NB4 (cell line): Measurements from ENCODE around the gene CNST.

Experiments used
- MYC ChIP-seq: IDR thresholded peaks from 2 replicates; pipeline ENCODE4 v1.6.1; 2011; ENCODE audit warnings: low read depth, low read length
- POLR2A ChIP-seq: IDR thresholded peaks from 2 replicates; pipeline ENCODE4 v1.6.1; 2011; ENCODE audit warnings: mild to moderate bottlenecking; ENCODE audit not compliant: insufficient read length; ENCODE audit errors: extremely low read depth
- TF ChIP-seq, protein P1 (sequence below): IDR thresholded peaks from one replicate; pipeline ENCODE4 v1.5.1; 2012; ENCODE audit warnings: low read depth, low read length
- TF ChIP-seq, protein P2 (sequence below): IDR thresholded peaks from 2 replicates; pipeline ENCODE4 v1.6.1; 2011; ENCODE audit warnings: low read depth, low read length

DNA sequence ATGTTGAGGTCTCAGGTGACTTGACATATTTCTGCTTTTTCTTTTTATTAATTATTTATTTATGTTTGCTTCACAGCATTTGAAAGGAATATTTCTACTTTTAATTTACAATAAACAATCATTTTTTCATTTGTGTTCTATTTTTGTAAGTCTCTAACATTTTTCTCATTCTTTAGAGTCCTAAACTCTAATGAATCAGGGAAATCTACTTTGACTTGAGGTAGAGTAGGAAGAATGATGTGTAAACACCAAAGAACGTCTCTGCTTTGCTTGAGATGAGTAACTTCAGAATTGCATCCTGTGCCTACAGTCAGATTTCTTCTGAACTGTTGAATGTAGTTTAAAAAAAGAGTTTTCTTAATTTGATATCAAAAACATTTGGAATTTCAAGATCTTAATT, 65.2 kb downstream of the CNST start:
- TF ChIP-seq, protein P1, sequence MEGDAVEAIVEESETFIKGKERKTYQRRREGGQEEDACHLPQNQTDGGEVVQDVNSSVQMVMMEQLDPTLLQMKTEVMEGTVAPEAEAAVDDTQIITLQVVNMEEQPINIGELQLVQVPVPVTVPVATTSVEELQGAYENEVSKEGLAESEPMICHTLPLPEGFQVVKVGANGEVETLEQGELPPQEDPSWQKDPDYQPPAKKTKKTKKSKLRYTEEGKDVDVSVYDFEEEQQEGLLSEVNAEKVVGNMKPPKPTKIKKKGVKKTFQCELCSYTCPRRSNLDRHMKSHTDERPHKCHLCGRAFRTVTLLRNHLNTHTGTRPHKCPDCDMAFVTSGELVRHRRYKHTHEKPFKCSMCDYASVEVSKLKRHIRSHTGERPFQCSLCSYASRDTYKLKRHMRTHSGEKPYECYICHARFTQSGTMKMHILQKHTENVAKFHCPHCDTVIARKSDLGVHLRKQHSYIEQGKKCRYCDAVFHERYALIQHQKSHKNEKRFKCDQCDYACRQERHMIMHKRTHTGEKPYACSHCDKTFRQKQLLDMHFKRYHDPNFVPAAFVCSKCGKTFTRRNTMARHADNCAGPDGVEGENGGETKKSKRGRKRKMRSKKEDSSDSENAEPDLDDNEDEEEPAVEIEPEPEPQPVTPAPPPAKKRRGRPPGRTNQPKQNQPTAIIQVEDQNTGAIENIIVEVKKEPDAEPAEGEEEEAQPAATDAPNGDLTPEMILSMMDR = no peak
- TF ChIP-seq, protein P2, sequence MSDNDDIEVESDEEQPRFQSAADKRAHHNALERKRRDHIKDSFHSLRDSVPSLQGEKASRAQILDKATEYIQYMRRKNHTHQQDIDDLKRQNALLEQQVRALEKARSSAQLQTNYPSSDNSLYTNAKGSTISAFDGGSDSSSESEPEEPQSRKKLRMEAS = no peak
- no peak for TF ChIP-seq MYC
- no peak for TF ChIP-seq POLR2A
